B cell (primary cell): ENCODE results near the gene TAF13.

Source experiments
- EZH2 ChIP-seq: IDR thresholded peaks from 2 replicates; pipeline ENCODE4 v1.6.1; 2012; ENCODE audit warnings: borderline replicate concordance, low read depth, mild to moderate bottlenecking, moderate library complexity, low read length; ENCODE audit not compliant: insufficient read depth, poor library complexity, severe bottlenecking
- TF ChIP-seq, protein P1 (sequence below): fragments of 200-600 bp; IDR thresholded peaks from one replicate; pipeline ENCODE4 v1.8.0; 2022; ENCODE audit warnings: antibody characterized with exemption, mild to moderate bottlenecking

DNA sequence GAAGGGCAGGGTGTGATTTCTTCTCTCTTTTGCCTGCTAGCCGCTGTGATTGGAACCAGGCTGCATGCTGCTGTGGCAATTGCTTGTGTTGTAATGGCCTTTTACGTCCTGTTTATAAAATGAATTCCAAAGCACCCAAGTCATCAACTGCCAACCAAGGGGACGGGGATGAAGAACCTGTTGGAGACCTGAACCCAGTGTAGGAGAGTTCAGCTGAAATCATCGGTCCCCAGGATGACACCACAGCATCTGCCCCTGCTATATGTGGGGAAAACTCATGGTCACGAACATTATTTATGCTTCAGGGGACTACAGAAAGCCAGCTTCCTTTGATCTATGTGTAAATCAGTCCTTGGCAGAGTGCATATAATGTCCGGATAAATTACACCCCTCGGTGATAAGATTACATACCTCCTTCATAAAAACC, 18.6 kb upstream of the TAF13 start:
- TF ChIP-seq EZH2, result no peak
- TF ChIP-seq, protein P1, sequence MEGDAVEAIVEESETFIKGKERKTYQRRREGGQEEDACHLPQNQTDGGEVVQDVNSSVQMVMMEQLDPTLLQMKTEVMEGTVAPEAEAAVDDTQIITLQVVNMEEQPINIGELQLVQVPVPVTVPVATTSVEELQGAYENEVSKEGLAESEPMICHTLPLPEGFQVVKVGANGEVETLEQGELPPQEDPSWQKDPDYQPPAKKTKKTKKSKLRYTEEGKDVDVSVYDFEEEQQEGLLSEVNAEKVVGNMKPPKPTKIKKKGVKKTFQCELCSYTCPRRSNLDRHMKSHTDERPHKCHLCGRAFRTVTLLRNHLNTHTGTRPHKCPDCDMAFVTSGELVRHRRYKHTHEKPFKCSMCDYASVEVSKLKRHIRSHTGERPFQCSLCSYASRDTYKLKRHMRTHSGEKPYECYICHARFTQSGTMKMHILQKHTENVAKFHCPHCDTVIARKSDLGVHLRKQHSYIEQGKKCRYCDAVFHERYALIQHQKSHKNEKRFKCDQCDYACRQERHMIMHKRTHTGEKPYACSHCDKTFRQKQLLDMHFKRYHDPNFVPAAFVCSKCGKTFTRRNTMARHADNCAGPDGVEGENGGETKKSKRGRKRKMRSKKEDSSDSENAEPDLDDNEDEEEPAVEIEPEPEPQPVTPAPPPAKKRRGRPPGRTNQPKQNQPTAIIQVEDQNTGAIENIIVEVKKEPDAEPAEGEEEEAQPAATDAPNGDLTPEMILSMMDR, result no peak
